Muscle of arm (tissue), 14 donors: ENCODE data around the gene TAF9. TPM values are rescaled to one million over a fixed set of nuclear protein-coding genes. Genes with fewer than 3 reads are reported as not detected.
"Not testable (repeated sequence)": the region's sequence is repeated elsewhere in the genome, so short reads cannot be mapped to it uniquely, and the experiment has no call there.

Experiments
- DNase-seq: peaks from one replicate; pipeline ENCODE4 v3.0.0-alpha.2; 2013
- long read RNA-seq, 11 donors: transcript quantifications; one replicate each; lab custom pipeline, GENCODE V29; 2026
- polyA plus RNA-seq, 12 donors: library from polyadenylated mRNA; unstranded; fragments of 120-200 nt; gene quantifications; one replicate each; pipeline ENCODE4 v1.2.1, GENCODE V29; 2013; ENCODE audit not compliant: insufficient read length in 12 of 12

The TAF9 gene, protein sequence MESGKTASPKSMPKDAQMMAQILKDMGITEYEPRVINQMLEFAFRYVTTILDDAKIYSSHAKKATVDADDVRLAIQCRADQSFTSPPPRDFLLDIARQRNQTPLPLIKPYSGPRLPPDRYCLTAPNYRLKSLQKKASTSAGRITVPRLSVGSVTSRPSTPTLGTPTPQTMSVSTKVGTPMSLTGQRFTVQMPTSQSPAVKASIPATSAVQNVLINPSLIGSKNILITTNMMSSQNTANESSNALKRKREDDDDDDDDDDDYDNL
- polyA plus RNA-seq: 10 to 100 TPM in 11 of 12 donors, not detected in 1; 30.2 to 52.8 (median 42.9) TPM
- long read RNA-seq, donor 1, transcript TAF9-201 (3 exons, 1,283 nt): major isoform, 44 of 50 reads
- long read RNA-seq, donor 1, partial matches to known transcripts: 0 of 50 reads
- long read RNA-seq, donor 1, other reads (novel, unspliced or antisense): 0 of 50 reads
- long read RNA-seq, donor 2, transcript TAF9-201 (3 exons, 1,283 nt): major isoform, 41 of 47 reads
- long read RNA-seq, donor 2, partial matches to known transcripts: 0 of 47 reads
- long read RNA-seq, donor 2, other reads (novel, unspliced or antisense): 0 of 47 reads
- long read RNA-seq, donor 3, transcript TAF9-201 (3 exons, 1,283 nt): major isoform, 10 of 14 reads
- long read RNA-seq, donor 3, partial matches to known transcripts: 0 of 14 reads
- long read RNA-seq, donor 3, other reads (novel, unspliced or antisense): 0 of 14 reads
- long read RNA-seq, donor 4, transcript TAF9-201 (3 exons, 1,283 nt): major isoform, 15 of 28 reads
- long read RNA-seq, donor 4, partial matches to known transcripts: 8 of 28 reads
- long read RNA-seq, donor 4, other reads (novel, unspliced or antisense): 0 of 28 reads
- long read RNA-seq, donor 5, transcript TAF9-201 (3 exons, 1,283 nt): major isoform, 28 of 34 reads
- long read RNA-seq, donor 5, partial matches to known transcripts: 0 of 34 reads
- long read RNA-seq, donor 5, other reads (novel, unspliced or antisense): 0 of 34 reads
- long read RNA-seq, donor 6, transcript TAF9-201 (3 exons, 1,283 nt): major isoform, 17 of 20 reads
- long read RNA-seq, donor 6, partial matches to known transcripts: 0 of 20 reads
- long read RNA-seq, donor 6, other reads (novel, unspliced or antisense): 0 of 20 reads
- long read RNA-seq, donor 7, transcript TAF9-201 (3 exons, 1,283 nt): major isoform, 17 of 25 reads
- long read RNA-seq, donor 7, partial matches to known transcripts: 6 of 25 reads
- long read RNA-seq, donor 7, other reads (novel, unspliced or antisense): 0 of 25 reads
- long read RNA-seq, donor 8, transcript TAF9-201 (3 exons, 1,283 nt): major isoform, 27 of 31 reads
- long read RNA-seq, donor 8, partial matches to known transcripts: 0 of 31 reads
- long read RNA-seq, donor 8, other reads (novel, unspliced or antisense): 0 of 31 reads
- long read RNA-seq, donor 9, transcript TAF9-201 (3 exons, 1,283 nt): major isoform, 12 of 15 reads
- long read RNA-seq, donor 9, partial matches to known transcripts: 0 of 15 reads
- long read RNA-seq, donor 9, other reads (novel, unspliced or antisense): 0 of 15 reads
- long read RNA-seq, donor 10, transcript TAF9-201 (3 exons, 1,283 nt): major isoform, 18 of 24 reads
- long read RNA-seq, donor 10, partial matches to known transcripts: 0 of 24 reads
- long read RNA-seq, donor 10, other reads (novel, unspliced or antisense): 0 of 24 reads
- long read RNA-seq, donor 11, transcript TAF9-201 (3 exons, 1,283 nt): major isoform, 39 of 59 reads
- long read RNA-seq, donor 11, partial matches to known transcripts: 13 of 59 reads
- long read RNA-seq, donor 11, other reads (novel, unspliced or antisense): 0 of 59 reads

- DNase-seq: peak; percentile 96
Measured at GRCh38 chr5:69369340-69370121, at the start of gene TAF9, which contains the start of the genes AK6 and RAD17. Gene TAF9, minus strand, starts transcription at chr5:69369520. Its CDS starts 3,783 bp downstream, at chr5:69365737. Gene AK6, minus strand, starts transcription at chr5:69369520. Its CDS starts 30 bp downstream, at chr5:69369490. Gene RAD17, plus strand, starts transcription at chr5:69369818. Its CDS starts 2,391 bp downstream, at chr5:69372209.

GRCh38 chr5:69418554-69418953 is 49.2 kb upstream of the TAF9 start:
- no peak for DNase-seq

- no peak for DNase-seq
Measured at GRCh38 chr5:69416699-69417098, 47.4 kb upstream of the TAF9 start.

- no peak for DNase-seq
Measured at GRCh38 chr5:69416180-69416579, 46.9 kb upstream of the TAF9 start.

GRCh38 chr5:69415584-69415958 is 46.3 kb upstream of the TAF9 start:
- DNase-seq: no peak

- DNase-seq: no peak
Measured at GRCh38 chr5:69414885-69415583, 45.7 kb upstream of the TAF9 start, which contains the start of gene MARVELD2. Gene MARVELD2, plus strand, starts transcription at chr5:69415116. Its CDS starts 4,270 bp downstream, at chr5:69419386.

GRCh38 chr5:69404659-69405330 is 35.5 kb upstream of the TAF9 start:
- DNase-seq: no peak

GRCh38 chr5:69378376-69378775 is 9.1 kb upstream of the TAF9 start:
- DNase-seq: no peak

DNA sequence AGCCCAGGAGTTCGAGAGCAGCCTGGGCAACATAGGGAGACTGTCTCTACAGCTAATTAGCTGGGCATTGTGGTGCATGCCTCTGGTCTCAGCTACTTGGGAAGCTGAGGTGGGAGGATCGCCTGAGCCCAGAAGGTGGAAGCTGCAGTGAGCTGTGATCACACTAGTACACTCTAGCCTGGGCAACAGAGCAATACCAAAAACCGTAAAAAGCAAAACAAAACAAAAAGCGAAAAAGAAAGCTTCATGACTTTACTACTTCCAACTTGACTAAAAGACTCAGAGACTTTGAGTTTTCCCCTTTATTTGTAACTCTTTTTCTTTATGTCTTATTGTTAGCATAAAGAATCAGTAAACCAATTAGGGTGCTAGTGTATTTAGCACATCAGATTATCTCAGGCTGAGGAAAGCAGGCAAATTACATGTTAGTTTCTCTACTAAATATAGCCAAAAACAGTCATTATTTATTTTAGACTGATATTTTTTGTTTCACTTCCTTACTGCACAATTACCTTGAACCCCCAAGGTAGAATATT is 5.7 kb upstream of the TAF9 start:
- DNase-seq: no peak

DNA sequence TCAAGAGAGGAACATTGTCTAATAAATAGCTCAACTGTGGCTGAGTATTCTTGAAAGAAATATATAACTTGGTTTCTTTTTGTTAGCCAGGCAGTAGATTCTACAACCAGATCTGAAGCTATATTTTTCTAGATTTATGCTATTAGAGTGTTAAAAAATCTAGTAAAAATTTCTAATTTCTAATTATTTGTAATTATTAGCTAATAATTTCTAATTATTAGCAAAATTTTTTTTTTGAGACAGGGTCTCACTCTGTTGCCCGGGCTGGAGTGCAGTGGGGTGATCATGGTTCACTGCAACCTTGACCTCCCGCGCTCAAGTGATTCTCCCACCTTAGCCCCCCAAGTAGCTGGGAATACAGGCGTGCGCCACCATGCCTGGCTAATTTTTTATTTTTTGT is 3.1 kb upstream of the TAF9 start:
- no peak for DNase-seq

DNA sequence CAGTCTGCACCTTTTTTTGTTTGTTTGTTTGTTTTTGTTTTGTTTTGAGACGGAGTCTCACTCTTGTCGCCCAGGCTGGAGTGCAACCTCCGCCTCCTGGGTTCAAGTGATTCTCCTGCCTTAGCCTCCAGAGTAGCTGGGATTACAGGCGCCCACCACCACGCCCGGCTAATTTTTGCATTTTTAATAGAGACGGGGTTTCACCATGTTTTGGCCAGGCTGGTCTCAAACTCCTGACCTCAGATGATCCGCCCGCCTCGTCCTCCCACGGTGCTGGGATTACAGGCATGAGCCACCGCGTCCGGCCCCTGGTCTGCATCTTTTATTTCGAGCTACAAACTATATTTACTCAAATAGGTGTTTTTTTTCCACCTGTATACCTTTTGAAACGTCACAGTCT is 1.0 kb upstream of the TAF9 start:
- not testable (repeated sequence) for DNase-seq

DNA sequence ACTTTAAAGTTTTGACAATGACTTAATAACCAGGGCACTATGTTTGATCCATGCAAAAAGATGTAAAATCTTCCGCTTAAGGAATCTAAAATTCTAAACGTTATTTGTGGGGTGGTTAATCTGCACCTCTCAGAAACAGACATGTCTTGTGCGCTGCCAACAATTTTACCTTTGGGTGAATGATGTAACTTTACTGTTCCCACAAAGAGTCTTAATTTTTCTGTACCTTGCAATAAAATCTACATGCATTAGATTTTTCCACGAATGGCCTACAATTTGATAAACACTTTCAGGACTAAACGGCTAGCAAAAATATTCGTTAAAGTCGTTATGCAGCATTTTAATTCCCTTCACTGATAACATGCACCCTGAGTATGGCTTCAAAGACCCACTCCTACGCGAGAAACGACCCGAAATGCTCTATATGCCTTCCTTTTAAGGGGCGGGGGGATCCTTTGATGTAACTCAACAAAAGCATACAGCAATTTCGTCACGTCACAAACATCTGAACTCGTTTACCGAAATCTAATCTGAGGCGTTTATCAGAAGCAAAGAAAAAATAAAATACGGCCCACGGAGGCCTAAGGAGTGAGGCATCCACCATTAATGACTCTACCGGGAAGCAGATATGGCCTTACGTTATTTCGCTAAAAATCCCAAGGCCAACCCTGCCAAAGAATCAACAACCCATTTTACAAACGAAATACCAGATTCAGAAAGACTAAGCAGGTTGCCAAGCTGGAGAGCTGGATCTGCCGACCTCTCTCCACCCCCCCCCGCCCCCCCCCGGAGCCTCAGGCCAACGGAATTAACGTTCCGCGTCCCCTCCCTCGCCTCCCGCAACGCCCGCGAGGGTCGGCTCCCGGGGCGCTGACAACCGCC is 621 bp downstream of the TAF9 start:
- peak; percentile 5 for DNase-seq

DNA sequence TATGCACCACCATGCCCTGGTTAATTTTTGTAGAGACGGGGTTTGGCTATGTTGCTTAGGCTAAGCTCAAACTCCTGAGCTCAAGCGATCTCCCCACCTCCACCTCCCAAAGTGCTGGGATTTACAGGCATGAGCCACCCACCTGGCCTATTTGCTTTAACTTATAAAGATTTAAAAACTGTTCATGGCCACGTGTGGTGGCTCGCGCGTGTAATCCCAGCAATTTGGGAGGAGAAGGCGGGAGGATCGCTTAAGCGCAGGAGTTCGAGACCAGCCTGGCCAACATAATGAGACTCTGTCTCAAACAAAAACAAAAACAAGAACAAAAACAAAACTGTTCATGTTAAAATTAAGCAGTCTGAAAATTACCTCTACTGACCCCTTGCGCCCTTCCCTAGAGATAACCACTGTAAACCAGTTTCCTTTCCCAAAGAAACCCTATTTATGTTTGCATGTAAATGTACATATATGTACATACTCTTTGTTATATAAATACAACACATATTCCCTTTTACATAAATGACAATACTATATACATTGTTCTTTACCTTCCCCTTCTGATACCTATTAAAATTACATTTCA is 1.5 kb downstream of the TAF9 start:
- no peak for DNase-seq

DNA sequence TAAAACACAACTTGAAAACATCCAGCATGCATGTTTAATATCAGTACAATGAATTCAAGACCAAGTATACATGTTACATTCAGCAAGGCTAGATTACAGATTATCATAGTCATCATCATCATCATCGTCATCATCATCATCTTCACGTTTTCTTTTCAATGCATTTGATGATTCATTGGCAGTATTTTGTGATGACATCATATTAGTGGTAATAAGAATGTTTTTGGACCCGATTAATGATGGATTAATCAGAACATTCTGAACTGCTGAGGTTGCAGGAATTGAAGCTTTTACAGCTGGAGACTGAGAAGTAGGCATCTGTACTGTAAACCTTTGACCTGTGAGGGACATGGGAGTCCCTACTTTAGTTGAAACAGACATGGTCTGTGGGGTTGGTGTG is 4.5 kb downstream of the TAF9 start:
- DNase-seq: no peak

DNA sequence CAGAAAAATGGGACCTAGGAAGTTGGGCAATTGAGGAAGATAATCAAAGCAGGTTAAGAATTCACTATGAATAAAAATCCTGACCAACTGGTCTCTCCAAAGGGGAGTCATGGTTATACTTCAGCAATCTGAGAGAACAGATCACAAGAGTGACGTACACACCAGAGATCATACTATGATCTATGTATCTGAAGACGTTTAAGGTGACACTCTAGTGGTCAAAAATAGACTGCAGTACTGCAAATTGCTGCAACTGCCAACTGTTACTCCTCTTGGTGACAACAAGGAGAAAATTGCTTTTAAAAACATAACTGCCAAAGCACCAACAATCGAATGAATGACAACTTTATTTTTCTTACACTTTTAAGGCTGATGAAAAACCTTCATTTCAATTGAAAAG is 4.9 kb downstream of the TAF9 start:
- no peak for DNase-seq

DNA sequence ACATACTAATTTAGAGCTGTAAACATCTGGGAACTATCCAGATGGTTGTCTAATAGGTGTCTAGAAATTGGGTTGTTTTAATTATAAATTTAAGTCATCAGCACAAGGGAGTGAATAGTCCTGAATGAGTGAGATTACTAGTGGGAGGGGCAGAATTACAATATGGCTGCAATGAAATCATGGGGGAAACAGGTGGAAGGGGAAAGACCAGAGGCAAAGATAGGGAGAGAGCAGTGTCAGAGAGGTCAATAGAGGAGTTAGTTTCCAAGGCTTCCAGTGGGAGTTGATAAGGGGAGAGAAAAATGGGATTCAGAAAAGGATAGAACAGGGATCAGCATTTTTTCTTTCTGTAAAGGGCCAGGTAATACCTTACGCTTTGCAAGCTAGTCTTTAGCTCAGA is 8.9 kb downstream of the TAF9 start:
- DNase-seq: no peak

DNA sequence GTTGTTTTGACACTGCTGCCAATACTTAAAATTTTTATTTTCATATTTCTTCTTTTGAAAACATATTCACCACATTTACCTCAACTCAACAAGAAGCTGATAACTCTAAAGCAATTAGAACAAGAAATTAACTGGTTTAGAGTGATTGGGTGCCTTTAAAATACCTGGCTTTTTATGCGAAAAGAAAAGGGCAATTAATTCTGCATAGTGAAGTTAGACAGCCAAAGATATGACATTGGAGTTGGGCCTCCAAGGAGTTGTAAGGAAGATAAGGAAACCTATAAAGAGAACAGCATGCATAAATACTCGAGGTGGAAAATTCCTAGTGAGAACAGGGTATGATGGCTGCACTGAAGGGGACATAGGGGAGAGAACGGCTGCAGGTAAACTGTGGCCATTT is 9.6 kb downstream of the TAF9 start:
- no peak for DNase-seq
